HEK293T (cell line): ENCODE data around the gene PCYT2.

Experiments
- CTCF ChIA-PET: fragments of 350-600 bp; formaldehyde crosslinking; extraction: SDS; loops from one replicate; lab custom pipeline; 2021; ENCODE audit warnings: antibody characterized with exemption, inconsistent platforms; lab: Yijun Ruan, JAX
- POLR2A ChIA-PET: fragments of 350-600 bp; formaldehyde crosslinking; extraction: SDS; loops from one replicate; lab custom pipeline; 2020; ENCODE audit warnings: antibody characterized with exemption, inconsistent platforms; lab: Yijun Ruan, JAX
- DNase-seq: peaks from one replicate; pipeline ENCODE4 v3.0.0; 2012; ENCODE audit warnings: mixed read lengths; ENCODE audit errors: extremely low spot score
- ARNT ChIP-seq: fragments of 450-650 bp; IDR thresholded peaks from 2 replicates; pipeline ENCODE4 v1.6.1; 2017; ENCODE audit warnings: mild to moderate bottlenecking
- BHLHE40 ChIP-seq: fragments of 450-650 bp; IDR thresholded peaks from 2 replicates; pipeline ENCODE4 v1.6.1; 2016; ENCODE audit warnings: mild to moderate bottlenecking, moderate library complexity, borderline replicate concordance
- CTBP1 ChIP-seq: fragments of 450-650 bp; IDR thresholded peaks from 2 replicates; pipeline ENCODE4 v1.6.1; 2016; ENCODE audit warnings: borderline replicate concordance
- ELF4 ChIP-seq: fragments of 450-650 bp; IDR thresholded peaks from 2 replicates; pipeline ENCODE4 v1.6.1; 2017; ENCODE audit warnings: antibody characterized with exemption
- FOXA1 ChIP-seq: fragments of 450-650 bp; IDR thresholded peaks from 2 replicates; pipeline ENCODE4 v1.6.1; 2016; ENCODE audit warnings: mild to moderate bottlenecking
- FOXK2 ChIP-seq: fragments of 450-650 bp; IDR thresholded peaks from 2 replicates; pipeline ENCODE4 v1.6.1; 2016; ENCODE audit warnings: mild to moderate bottlenecking
- FOXM1 ChIP-seq: fragments of 450-650 bp; IDR thresholded peaks from 2 replicates; pipeline ENCODE4 v1.6.1; 2017; ENCODE audit warnings: mild to moderate bottlenecking, borderline replicate concordance
- HDGF ChIP-seq: fragments of 450-650 bp; IDR thresholded peaks from 2 replicates; pipeline ENCODE4 v1.6.1; 2017; ENCODE audit warnings: antibody characterized with exemption, borderline replicate concordance
- L3MBTL2 ChIP-seq: fragments of 450-650 bp; conservative IDR thresholded peaks from 2 replicates; pipeline ENCODE4 v1.6.1; 2016; ENCODE audit warnings: mild to moderate bottlenecking
- LEF1 ChIP-seq: fragments of 450-650 bp; IDR thresholded peaks from 2 replicates; pipeline ENCODE4 v1.6.1; 2017; ENCODE audit warnings: mild to moderate bottlenecking, borderline replicate concordance
- NFRKB ChIP-seq: fragments of 450-650 bp; IDR thresholded peaks from 2 replicates; pipeline ENCODE4 v1.6.1; 2016; ENCODE audit warnings: mild to moderate bottlenecking, moderate library complexity
- SP1 ChIP-seq: fragments of 450-650 bp; IDR thresholded peaks from 2 replicates; pipeline ENCODE4 v1.6.1; 2017
- SUZ12 ChIP-seq: fragments of 450-650 bp; IDR thresholded peaks from 2 replicates; pipeline ENCODE4 v1.6.1; 2016; ENCODE audit warnings: mild to moderate bottlenecking
- TARDBP ChIP-seq: fragments of 450-650 bp; IDR thresholded peaks from 2 replicates; pipeline ENCODE4 v1.6.1; 2016
- ZNF384 ChIP-seq: fragments of 450-650 bp; IDR thresholded peaks from 2 replicates; pipeline ENCODE4 v1.6.1; 2016
- TF ChIP-seq, protein P1 (sequence below): fragments of 450-650 bp; IDR thresholded peaks from 2 replicates; pipeline ENCODE4 v1.6.1; 2016

The PCYT2 gene

DNA sequence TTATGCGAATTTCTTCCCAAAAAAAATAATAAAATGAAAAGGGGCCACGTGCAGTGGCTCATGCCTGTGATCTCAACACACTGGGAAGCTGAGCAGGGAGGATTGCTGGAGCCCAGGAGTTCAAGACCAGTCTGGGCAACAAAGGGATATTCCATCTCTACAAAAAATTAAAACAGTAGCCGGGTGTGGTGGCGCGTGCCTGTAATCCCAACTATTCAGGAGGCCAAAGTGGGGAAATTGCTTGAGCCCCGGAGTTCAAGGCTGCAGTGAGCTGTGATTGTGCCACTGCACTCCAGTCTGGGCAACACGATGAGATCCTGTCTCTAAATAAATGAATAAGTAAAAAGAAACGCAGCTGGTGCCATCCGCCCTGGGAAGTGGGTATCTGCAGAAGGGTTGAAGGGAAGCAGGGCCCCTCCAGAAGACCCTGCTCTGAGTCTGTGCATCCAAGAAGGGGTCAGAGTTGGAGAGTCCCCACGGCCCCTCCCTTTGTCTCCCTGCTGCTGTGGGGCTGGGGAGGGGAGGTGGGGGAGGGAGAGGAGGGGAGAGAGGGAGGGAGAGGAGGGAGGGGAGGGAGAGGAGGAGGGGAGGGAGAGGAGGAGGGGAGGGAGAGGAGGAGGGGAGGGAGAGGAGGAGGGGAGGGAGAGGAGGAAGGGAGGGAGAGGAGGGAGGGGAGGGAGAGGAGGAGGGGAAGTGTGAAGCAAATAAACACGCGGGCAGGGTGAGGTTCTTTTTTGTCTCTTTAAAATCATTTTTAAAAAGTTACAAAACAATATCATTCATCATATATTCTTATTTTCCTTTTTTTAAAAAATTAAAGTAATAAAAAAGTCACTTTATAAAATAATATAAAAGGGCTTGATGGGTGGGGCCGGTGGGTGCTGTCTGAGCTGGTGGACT is 40.8 kb upstream of the PCYT2 start:
- POLR2A ChIA-PET: interaction anchor here (2.2 kb wide), 1 partner anchor 14 kb away, joined by 5 read pairs; no protein-coding TSS in a partner anchor
- DNase-seq: no peak
- CTCF ChIA-PET: interaction anchor here (1.1 kb wide), 1 partner anchor 9 kb away, joined by 4 read pairs; no protein-coding TSS in a partner anchor
- TF ChIP-seq LEF1 (no peak), L3MBTL2 (no peak), SUZ12 (no peak), TARDBP (no peak)

DNA sequence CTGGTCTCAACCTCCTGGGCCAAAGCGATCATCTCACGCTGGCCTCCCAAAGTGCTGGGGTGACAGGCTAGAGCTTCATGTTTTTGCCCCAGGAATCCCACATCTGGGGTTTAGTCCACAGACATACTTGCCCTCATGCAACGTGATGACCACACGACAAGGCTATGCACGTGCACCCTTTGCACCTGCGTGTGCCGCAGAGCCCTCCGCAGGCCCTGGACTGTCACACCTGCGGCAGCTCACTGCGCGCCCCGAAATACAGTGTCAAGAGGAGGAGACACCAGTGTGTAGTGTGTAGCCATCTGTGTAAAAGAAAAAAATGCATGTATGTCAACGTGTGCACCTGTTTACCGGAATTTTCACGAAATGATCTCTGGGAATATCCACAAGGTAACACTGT is 39.3 kb upstream of the PCYT2 start:
- CTCF ChIA-PET: interaction anchor here (1.6 kb wide), 1 partner anchor 9 kb away, joined by 8 read pairs; no protein-coding TSS in a partner anchor
- DNase-seq: no peak
- POLR2A ChIA-PET: no interaction called here
- TF ChIP-seq BHLHE40: no peak
- no peak for TF ChIP-seq FOXM1
- TF ChIP-seq CTBP1: no peak
- TF ChIP-seq SP1: no peak
- TF ChIP-seq ZNF384: no peak
- no peak for TF ChIP-seq FOXK2
- no peak for TF ChIP-seq FOXA1
- TF ChIP-seq, protein P1, sequence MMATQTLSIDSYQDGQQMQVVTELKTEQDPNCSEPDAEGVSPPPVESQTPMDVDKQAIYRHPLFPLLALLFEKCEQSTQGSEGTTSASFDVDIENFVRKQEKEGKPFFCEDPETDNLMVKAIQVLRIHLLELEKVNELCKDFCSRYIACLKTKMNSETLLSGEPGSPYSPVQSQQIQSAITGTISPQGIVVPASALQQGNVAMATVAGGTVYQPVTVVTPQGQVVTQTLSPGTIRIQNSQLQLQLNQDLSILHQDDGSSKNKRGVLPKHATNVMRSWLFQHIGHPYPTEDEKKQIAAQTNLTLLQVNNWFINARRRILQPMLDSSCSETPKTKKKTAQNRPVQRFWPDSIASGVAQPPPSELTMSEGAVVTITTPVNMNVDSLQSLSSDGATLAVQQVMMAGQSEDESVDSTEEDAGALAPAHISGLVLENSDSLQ: no peak
- TF ChIP-seq L3MBTL2: no peak
- no peak for TF ChIP-seq HDGF
- TF ChIP-seq TARDBP: no peak
- no peak for TF ChIP-seq ARNT
- TF ChIP-seq LEF1: no peak
- no peak for TF ChIP-seq NFRKB
- TF ChIP-seq SUZ12: no peak
- no peak for TF ChIP-seq ELF4

- TF ChIP-seq NFRKB (no peak), HDGF (no peak), CTBP1 (no peak), ZNF384 (no peak), L3MBTL2 (no peak), FOXA1 (no peak), FOXK2 (no peak), TARDBP (no peak), SP1 (no peak), SUZ12 (no peak), BHLHE40 (no peak), FOXM1 (no peak)
- TF ChIP-seq, protein P1: no peak
These were observed 37.6 kb upstream of the PCYT2 start for GRCh38 chr17:81948635-81949378.

DNA sequence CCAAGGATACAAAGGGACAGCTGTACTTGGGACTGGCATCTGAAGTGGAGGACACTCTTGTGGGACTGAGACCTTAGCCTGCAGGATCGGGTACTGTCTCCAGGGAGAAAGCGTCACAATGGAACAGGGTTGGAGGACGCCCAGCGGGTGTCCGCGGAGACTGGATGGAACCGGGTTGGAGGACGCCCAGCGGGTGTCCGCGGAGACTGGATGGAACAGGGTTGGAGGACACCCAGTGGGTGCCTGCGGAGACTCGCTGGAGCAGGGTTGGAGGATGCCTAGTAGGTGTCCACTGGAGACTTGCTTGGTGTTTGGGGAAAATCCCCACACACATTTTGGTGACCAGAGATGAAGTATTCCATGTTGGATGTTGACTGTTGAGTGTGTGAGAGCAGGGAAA is 36.0 kb upstream of the PCYT2 start, which contains the start of gene MYADML2:
Gene MYADML2, minus strand, starts transcription at position 45 of the 400 bp plus-strand sequence. CDS start 5,492 bp downstream, outside the sequence.
- ChIA-PET POLR2A (interaction anchor here (1.7 kb wide), 1 partner anchor 10 kb away, joined by 4 read pairs; the partner anchor contains the start of gene PYCR1), CTCF (no interaction called here)
- DNase-seq: no peak
- TF ChIP-seq NFRKB (no peak), FOXK2 (no peak), SP1 (no peak), FOXA1 (no peak), LEF1 (no peak)

More at GRCh38 chr17:81948635-81949378, 37.6 kb upstream of the PCYT2 start:
- CTCF ChIA-PET: interaction anchor here (0.7 kb wide), 1 partner anchor 11 kb away, joined by 4 read pairs; no protein-coding TSS in a partner anchor
- POLR2A ChIA-PET: interaction anchor here (1.1 kb wide), 1 partner anchor 12 kb away, joined by 4 read pairs; the partner anchor contains the start of gene PYCR1
- no peak for DNase-seq

- no peak for TF ChIP-seq CTBP1
- no peak for TF ChIP-seq FOXK2
- TF ChIP-seq NFRKB: no peak
- no peak for TF ChIP-seq L3MBTL2
- no peak for TF ChIP-seq LEF1
- TF ChIP-seq HDGF: no peak
- TF ChIP-seq FOXA1: no peak
- TF ChIP-seq, protein P1: no peak
- no peak for TF ChIP-seq TARDBP
- TF ChIP-seq SUZ12: no peak
- no peak for TF ChIP-seq ELF4
- TF ChIP-seq BHLHE40: no peak
- no peak for TF ChIP-seq ARNT
- TF ChIP-seq ZNF384: no peak
- ChIA-PET POLR2A (interaction anchor here (1.0 to 3.3 kb wide), 4 partner anchors 11 to 78 kb away, joined by 3 to 13 read pairs (median 4); partner anchors contain the start of genes CENPX and LRRC45), CTCF (interaction anchor here (0.6 to 0.7 kb wide), 2 partner anchors 857 to 1396 kb away, joined by 3 read pairs; no protein-coding TSS in a partner anchor)
- DNase-seq: no peak
These were observed 33.7 kb upstream of the PCYT2 start for GRCh38 chr17:81944858-81945257.
